ENCODE measurements around the gene CBFA2T2.

DNA sequence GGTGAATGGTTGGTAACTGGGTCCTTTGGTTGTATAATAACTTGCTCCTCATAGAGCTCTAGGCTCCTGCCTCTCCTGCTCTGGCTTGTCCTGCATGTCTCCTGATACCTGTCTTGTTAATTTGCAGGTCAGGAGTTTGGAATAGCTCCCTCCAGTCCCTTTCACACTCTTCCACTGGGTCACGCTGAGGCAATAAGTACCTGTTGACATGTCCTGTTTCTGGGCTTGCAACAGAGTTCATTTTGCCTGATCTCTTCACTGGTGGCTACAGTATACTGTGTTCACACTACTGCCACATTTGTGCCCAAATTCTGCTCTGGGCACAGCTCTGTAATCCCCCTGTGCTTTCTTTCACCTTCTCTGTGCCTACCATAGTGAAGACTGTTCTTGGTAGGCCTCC is 146.9 kb downstream of the CBFA2T2 start:
- TF ChIP-seq EZH2 (IDR thresholded peaks at IDR 0.05; ENCODE audit: borderline replicate concordance, low read depth, low read length, severe bottlenecking) (no peak), POLR2A (IDR thresholded peaks at IDR 0.05; ENCODE audit: low read depth, low read length) (no peak), POLR2AphosphoS5 (IDR thresholded peaks at IDR 0.05; ENCODE audit: insufficient read depth, low read depth, low read length) (no peak)
